Inflammatory macrophage treated with lipopolysaccharide for 1 hour (primary cell): ENCODE measurements around the gene PLCL2.

ENCODE experiments used
- DNase-seq, 2 donors: peaks; one replicate each; pipeline ENCODE4 v3.0.0-alpha.2; 2020 to 2022

Gene PLCL2

DNA sequence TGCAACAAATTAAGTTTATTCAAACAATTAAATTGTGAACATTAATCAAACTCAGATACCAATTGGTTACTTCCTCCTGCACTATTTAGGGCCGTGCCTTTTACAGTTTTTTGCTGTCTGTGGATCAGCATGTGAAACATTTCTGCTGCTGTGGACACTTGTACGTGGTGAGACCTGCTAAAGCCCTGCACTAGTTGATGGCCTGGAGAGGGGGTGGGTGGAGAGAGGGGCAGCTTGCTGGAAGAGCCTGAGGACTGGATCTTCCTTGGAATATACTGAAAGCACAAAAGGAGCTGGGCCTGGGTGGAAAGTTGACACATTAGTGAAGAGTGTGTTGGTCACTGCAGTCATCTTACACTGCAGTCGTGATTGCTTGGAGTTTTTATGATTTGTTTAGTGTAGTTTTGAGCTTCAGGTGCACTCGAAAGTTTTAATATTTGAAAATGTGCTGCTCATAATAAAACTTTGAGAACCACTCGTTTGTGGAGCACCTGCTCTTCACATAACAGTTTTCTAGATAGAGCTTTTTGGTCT lies 11.4 kb downstream of the PLCL2 start:
- DNase-seq: no peak

- no peak for DNase-seq
Observed at GRCh38 chr3:16896820-16897219, 12.1 kb downstream of the PLCL2 start.

GRCh38 chr3:16897254-16897926 lies 12.6 kb downstream of the PLCL2 start:
- no peak for DNase-seq

DNA sequence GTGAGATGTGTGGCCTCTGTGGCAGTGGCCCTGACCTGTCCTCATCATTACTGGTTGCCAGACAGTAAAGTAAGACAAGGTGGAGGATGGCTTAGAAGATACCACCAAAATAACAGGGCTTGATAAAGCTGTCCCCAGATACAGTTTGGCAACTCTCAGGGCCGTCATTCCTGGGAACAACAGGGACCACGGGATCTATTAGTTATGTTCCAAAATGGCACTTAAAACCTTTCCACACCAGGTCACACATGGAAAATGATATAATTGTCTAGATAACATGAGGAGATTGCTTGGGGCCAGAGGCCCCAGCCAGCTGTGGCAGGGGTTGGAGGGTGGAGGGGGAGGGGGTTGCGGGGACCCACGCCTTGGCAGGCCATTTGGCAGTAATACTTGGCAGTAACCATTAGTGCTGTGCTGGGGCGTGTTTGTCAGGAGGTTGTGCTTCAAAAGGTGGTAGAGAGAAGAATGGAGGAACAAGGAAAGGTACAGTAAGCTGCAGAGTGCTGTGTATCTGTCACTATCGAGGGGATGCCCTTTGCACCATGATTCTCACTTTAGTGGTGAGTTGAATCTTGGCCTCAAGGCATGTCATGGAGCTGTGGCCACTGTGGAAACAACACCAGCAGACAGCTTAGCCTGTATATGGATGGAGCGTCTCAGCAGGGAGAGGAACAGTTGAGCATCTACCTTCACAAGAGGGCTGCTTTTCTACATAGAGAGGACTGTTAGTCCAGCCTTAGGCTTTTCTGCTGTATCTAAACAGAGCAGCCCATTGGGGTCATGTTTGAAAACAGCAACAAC lies 14.0 kb downstream of the PLCL2 start:
- DNase-seq: no peak

DNA sequence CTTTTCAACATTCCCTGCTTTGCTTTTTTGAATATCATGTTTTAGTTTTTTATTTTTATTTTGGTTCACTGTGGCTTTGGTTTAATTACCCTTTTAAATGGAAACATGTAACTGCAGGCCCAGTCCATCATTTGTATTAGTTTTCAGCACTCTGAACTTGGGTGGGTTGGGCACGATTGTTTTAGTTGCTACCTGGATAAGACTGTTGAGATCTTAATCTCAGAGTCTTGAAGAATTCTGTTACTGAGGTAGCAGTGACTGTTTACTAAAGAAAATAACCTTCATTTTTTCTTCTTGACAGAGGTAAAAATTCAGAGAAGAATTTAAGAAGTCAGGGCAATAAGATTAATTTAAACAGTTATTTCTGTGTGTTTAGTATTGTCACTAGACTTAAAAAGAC lies 15.2 kb downstream of the PLCL2 start:
- DNase-seq: no peak

DNA sequence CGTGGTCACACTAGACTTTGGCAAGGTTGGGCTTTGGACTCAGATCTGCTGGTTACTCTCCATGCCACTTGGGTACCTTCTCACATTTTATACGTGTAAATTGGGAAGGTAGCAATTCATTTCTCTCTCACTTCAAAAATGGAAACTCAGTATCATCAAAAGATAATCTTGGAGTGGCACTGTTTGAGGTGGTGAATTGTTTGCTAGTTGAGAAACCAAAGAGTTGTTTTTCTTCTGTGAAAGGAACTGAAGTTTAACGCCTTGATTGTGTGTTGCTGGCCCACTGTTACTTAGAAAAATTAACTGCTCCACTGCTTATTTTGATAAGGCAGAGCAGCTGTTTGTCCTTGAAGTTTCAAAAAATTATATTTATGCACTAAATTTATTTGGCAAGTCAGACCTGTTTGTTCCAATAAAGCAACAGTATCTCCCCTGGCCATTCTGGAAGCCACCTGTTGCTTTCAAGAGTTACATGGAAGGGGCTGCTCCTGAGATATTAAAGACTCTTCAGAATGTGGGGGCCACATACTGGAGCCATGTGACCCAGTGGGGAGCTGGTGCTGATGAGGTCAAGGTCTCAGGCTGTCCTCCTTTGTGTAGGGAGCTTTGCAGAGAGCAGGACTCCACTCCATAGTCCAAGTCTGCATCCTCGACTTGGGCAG lies 16.2 kb downstream of the PLCL2 start:
- no peak for DNase-seq

DNA sequence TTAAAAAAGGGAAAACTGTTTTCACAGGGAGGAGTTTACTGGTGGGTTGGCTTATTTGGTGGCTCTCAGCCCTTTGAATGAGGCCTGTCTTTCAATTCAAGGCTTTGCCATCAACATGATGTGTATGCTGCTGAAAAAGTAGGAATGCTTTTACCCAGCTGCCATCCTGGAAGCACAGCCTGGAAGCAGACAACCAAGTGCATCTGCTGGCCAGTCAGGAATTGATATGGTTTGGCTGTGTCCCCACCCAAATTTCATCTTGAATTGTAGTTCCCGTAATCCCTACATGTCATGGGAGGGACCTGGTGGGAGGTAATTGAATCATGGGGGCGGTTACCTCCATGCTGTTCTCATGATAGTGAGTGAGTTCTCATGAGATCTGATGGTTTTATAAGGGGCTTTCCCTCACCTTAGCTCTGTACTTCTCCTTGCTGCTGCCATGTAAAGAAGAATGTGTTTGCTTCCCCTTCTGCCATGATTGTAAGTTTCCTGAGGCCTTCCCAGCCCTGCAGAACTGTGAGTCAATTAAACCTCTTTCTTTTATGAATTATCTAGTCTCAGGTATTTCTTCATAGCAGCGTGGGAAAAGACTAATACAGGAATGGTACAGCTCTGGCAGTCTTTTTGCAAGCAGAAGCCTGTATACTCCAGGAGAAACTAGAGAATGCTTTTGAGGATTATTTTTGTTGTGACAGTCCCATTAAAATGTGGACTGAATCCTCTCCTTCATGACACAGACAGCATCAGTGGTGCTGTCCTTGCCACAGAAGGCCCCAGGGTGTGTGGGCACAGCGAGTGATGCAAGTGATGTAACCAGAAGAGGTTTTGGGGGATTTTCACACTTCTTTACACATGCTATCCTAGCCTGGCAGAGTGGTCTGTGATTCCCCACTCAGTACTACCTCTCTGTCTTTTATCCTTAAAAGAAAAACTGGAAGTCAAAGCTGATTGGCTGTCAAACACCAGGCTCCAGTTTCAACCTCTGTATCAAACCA lies 20.0 kb downstream of the PLCL2 start:
- DNase-seq: peak; percentile 42 to 69

GRCh38 chr3:16905704-16906103 lies 20.9 kb downstream of the PLCL2 start:
- no peak for DNase-seq

DNA sequence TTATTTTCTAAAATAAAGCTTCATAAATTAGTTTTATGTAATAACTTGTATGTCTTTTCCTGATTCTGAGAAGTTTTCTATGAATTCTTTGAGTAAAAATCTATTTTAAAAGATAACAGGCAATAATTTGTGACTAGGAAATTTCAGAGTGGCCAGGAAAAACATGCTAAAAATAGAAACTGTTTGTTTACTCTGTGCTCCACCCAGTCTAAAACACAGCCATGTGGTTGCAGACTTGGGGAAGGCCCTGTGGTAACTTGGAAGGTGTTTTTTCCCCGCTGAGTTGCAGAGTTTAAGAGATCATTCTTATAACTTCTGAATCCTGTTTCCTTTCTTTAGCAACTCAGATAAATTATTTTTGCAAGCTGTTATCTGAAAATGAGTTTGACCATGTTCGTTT lies 21.9 kb downstream of the PLCL2 start:
- DNase-seq: peak; percentile 53 to 66

DNA sequence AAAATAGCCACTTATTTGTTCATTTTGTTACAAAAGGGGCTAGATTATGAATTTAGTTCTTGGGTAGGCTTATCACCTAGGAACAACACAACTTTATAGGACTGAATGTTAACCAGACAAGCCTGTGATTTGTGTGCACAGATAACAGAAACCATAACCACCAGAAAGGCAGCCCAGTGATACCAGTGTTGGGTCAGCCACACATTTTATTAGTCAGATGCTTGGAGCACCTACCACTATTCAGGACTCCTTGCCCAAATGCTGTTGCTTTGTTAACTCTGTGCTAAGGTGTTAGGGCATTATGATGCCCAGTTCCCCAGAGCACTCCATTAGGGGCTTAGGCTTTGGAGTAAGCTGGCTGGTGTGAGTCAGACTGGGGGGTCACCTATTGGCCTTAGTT lies 22.5 kb downstream of the PLCL2 start:
- no peak for DNase-seq

- DNase-seq: no peak
Observed at GRCh38 chr3:16908016-16908807, 23.5 kb downstream of the PLCL2 start.

DNA sequence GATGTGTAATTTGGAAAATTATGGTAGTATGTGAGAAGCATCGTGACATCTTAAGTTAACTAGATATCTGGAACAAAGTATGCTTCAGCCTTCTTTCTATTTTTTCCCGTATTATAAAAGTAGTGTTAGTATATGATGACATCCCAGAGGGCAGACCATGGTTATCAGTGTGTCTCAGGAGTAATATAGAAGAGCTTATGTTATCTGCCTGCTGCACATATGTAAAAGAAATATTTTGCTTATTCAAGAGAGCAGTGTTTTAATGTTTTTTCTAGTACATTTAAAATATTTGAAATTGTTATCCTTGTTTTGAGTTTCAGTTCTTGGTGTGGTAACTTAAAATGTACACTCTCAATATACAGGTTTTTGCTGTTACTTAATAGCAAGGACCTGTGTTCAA lies 24.1 kb downstream of the PLCL2 start:
- no peak for DNase-seq

DNA sequence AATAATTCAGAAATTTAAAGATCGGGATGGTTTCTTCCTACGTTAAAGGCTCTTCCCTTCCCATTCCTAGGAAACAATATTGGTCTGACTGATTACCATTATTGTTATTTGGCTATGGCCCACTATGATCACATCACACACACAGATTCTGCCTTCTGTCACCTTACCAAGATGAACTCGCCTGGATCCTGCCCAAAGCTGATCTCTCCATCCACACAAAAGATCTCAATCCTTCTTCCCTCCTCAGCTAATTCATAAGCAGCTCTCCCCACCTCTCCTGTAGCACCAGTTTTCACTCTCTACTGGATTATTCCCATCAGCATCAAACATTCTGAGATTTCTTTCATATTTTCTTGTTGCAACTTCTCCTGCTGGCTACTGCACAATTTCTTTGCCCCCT lies 25.0 kb downstream of the PLCL2 start:
- DNase-seq: no peak

GRCh38 chr3:16910207-16910606 lies 25.5 kb downstream of the PLCL2 start:
- no peak for DNase-seq

- DNase-seq: no peak
Observed at GRCh38 chr3:16911916-16912315, 27.2 kb downstream of the PLCL2 start.

GRCh38 chr3:16912400-16913263 lies 27.9 kb downstream of the PLCL2 start:
- peak; percentile 23 to 31 for DNase-seq

- DNase-seq: no peak
Observed at GRCh38 chr3:16913264-16913580, 28.5 kb downstream of the PLCL2 start.

DNA sequence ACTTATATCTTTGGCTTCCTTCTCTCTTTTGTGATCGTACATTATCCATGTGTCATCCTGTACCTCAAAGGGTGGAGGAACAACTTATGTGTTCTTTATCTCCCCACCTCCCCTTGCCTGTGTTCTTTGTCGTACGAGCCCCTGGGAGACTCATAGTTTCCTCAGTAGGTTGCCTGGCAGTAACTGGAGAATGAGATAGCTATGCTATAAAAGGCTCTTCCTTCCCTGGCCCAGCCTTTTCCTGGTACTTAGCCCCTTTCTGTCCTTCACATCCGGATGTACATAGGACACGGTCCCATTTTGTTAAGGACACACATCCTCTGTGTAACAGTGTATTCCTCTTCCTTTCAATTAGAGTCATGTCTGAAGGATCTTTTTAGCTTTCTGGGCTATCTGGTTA lies 32.1 kb downstream of the PLCL2 start:
- DNase-seq: no peak

DNA sequence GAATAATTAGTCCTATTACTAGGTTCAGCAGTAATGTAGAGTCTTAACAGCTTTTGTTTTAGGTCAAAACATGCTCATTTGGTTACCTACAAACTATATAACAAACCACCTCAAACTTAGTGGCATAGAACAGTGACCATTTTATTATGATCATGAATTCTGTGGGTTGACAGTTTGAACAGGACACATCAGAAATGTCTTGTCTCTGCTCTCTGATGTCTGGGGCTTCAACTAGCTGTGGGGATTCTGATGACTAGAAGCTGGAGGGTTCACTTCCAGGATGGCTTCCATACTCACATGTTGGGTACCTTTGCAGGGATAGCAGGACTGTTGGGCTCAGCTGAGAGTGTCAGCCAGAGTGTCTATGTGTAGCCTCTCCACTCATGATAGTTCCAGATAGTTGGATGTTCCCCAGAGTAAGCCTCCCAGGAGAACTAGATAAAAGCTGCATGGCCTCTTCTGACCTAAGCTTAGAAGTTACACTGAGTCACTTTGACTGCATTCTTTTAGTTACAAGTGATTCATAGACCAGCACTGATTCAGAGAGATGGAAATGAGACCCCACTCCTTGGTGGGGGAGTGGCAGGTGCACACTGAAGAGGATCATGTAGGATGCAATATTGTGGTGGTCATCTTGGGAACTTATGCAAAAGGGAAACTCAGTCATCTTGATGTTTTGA lies 32.6 kb downstream of the PLCL2 start:
- DNase-seq: no peak
